ENCODE measurements around the gene EXOC4.

Gene EXOC4

DNA sequence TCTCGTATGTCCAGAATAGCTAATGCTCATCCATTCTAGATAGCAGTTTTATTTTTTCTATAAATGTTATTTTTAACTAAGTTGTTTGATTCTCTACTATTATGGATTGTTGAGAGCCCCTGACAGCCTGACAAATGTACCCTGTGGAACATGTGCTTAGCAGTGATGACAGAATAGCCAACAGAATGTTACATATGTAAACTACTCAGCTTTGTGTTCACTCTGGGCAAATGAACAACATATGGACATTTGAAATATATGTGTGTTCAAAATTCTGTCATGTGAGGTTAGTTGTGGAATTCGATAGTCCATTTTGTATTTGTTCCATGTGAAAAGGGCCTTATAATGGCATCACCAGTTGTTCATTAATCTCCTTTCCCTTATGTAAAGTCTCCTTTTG is 199.7 kb downstream of the EXOC4 start:
- Histone ChIP-seq H3K4me3 (ENCODE audit: insufficient read depth, low read depth, low read length) (no peak overlapping the region), H3K27ac (ENCODE audit: insufficient read depth, low read depth, low read length, poor library complexity, severe bottlenecking) (no peak overlapping the region), H3K36me3 (ENCODE audit: control insufficient read depth, insufficient read depth, low read length) (no peaks in the 10 kb centered on the region), H3K4me1 (ENCODE audit: control insufficient read depth, insufficient read depth, low read length) (no peaks in the 10 kb centered on the region), H3K27me3 (ENCODE audit: control insufficient read depth, insufficient read depth, low read length, poor library complexity, severe bottlenecking) (no peaks in the 10 kb centered on the region), H3K9me3 (ENCODE audit: control insufficient read depth, low read length) (no peaks in the 10 kb centered on the region)
- WGBS, 2 experiments: 91 to 93% methylated on average over 2 of the region's 2 CpGs

DNA sequence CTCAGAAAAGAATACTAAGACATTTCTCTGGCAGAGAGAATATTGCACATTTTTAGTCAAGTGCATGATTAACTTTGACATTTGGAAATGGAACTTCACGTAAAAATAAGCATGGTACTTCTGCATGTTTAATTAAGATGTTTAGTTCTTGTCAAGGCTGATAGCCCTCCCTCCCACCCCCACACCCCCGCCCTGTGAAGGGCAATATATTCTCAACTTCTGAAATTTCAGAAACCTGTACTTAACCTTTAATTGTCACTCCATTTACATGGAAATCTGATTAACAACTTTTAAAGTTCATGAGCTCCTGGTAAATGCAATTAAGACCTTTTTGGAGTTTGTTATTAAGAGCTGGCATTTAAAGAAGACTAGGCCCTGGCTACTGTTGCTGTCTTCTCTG is 205.8 kb downstream of the EXOC4 start:
- Histone ChIP-seq H3K4me3 (ENCODE audit: insufficient read depth, low read depth, low read length) (no peak overlapping the region), H3K4me1 (ENCODE audit: control insufficient read depth, insufficient read depth, low read length) (no peaks in the 10 kb centered on the region), H3K27me3 (ENCODE audit: control insufficient read depth, insufficient read depth, low read length, poor library complexity, severe bottlenecking) (no peaks in the 10 kb centered on the region), H3K36me3 (ENCODE audit: control insufficient read depth, insufficient read depth, low read length) (no peaks in the 10 kb centered on the region), H3K27ac (ENCODE audit: insufficient read depth, low read depth, low read length, poor library complexity, severe bottlenecking) (no peak overlapping the region), H3K9me3 (ENCODE audit: control insufficient read depth, low read length) (no peaks in the 10 kb centered on the region)
- WGBS, 2 experiments: 90 to 100% methylated on average over 1 to 2 of the region's 2 CpGs

DNA sequence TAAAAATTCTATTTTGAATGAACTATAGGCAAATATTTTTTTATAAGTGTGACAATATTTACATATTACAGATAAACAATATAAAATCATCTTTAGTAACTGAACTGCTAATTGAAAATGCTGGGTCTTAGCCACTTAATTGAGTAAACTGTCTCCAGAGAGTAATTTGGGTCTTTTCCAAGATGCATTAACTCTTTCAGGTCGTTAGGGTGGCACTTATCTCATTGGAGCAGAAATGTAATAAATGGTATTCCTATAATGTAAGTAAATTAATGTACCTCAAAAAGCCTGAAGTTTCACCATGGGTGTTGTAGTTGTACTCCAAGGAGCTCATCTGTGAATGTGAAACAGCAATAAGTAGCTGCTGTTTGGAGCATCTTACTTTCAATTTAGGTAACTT is 208.5 kb downstream of the EXOC4 start:
- no peaks in the 10 kb centered on the region for H3K36me3 ChIP-seq (ENCODE audit: control insufficient read depth, insufficient read depth, low read length)
- no peak overlapping the region for H3K27ac ChIP-seq (ENCODE audit: insufficient read depth, low read depth, low read length, poor library complexity, severe bottlenecking)
- no peaks in the 10 kb centered on the region for H3K9me3 ChIP-seq (ENCODE audit: control insufficient read depth, low read length)
- no peak overlapping the region for H3K4me3 ChIP-seq (ENCODE audit: insufficient read depth, low read depth, low read length)
- 77 to 100% methylated on average over 1 of the region's 1 CpG for WGBS, 2 experiments
- H3K27me3 ChIP-seq (ENCODE audit: control insufficient read depth, insufficient read depth, low read length, poor library complexity, severe bottlenecking): no peaks in the 10 kb centered on the region
- H3K4me1 ChIP-seq (ENCODE audit: control insufficient read depth, insufficient read depth, low read length): no peaks in the 10 kb centered on the region

DNA sequence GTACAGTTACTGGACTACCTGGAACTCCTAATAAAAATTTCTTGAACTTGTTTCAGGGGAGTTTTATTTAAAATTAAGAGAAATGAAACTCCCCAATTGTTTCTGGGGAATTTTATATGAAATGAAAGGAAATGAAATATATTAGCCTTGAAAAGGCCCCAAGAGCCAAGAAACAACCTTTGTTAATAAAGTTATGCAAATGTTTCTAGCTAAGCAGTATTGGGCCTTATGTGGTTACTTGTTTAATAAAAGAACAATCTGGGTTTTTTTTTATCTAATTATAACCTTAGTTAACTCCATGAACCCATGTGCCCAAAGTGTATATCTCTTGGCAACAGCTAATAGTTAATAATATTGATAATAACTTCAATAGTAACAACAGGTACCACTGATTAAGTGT is 222.8 kb downstream of the EXOC4 start:
- no peaks in the 10 kb centered on the region for H3K27me3 ChIP-seq (ENCODE audit: control insufficient read depth, insufficient read depth, low read length, poor library complexity, severe bottlenecking)
- no peak overlapping the region for H3K4me3 ChIP-seq (ENCODE audit: insufficient read depth, low read depth, low read length)
- H3K9me3 ChIP-seq (ENCODE audit: control insufficient read depth, low read length): no peaks in the 10 kb centered on the region
- H3K4me1 ChIP-seq (ENCODE audit: control insufficient read depth, insufficient read depth, low read length): no peaks in the 10 kb centered on the region
- H3K36me3 ChIP-seq (ENCODE audit: control insufficient read depth, insufficient read depth, low read length): no peaks in the 10 kb centered on the region
- no peak overlapping the region for H3K27ac ChIP-seq (ENCODE audit: insufficient read depth, low read depth, low read length, poor library complexity, severe bottlenecking)

DNA sequence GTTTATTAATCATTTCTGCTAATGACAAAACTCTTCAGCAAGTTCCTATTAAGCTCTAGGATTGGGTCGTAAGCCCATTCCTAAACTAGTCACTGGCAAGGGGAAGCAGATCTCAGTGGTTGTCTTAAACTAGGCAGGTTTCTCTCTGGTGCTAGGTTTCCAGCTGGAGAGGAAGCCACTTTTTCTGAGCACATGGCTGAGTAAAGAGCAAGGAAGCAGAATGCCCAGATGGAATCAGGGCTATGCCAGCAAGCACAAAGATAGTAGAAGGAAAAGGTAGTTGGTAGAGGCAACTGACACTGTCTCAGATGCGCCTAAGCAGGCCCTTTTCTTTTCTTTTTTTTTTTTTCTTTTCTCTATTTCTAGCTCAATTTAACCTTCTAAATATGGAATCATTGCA is 224.9 kb downstream of the EXOC4 start:
- H3K4me3 ChIP-seq (ENCODE audit: insufficient read depth, low read depth, low read length): no peak overlapping the region
- WGBS, 2 experiments: 92 to 95% methylated on average over 2 of the region's 2 CpGs
- H3K27me3 ChIP-seq (ENCODE audit: control insufficient read depth, insufficient read depth, low read length, poor library complexity, severe bottlenecking): no peaks in the 10 kb centered on the region
- H3K4me1 ChIP-seq (ENCODE audit: control insufficient read depth, insufficient read depth, low read length): no peaks in the 10 kb centered on the region
- H3K9me3 ChIP-seq (ENCODE audit: control insufficient read depth, low read length): no peaks in the 10 kb centered on the region
- H3K27ac ChIP-seq (ENCODE audit: insufficient read depth, low read depth, low read length, poor library complexity, severe bottlenecking): no peak overlapping the region
- H3K36me3 ChIP-seq (ENCODE audit: control insufficient read depth, insufficient read depth, low read length): no peaks in the 10 kb centered on the region

DNA sequence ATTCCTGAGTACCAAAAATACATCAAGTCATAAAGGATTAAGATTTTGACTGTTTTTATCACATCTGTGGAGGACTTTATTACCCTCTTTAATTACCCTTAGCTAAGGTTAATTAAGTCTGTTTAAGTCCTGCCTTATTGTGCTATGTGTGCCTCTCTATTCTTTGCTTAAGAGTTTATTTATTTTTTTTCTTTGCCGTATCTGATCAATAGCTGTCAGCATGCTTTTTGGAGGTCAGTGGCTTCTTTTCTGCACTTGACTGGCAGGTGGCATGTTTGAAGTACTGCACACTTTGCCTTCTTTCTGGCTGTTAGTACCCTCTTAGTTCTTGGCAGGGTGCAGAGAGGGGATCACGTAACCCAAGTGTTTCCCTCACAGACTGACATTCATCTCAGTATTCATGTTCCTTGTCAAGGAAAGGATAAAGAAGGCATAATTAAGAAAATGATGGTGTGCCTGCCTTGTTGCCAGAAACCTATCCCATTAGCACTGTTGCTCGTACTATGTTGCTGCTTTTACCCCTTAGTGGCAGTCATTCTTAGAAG is 225.8 kb downstream of the EXOC4 start:
- H3K27ac ChIP-seq (ENCODE audit: insufficient read depth, low read depth, low read length, poor library complexity, severe bottlenecking): no peak overlapping the region
- H3K9me3 ChIP-seq (ENCODE audit: control insufficient read depth, low read length): no peaks in the 10 kb centered on the region
- no peaks in the 10 kb centered on the region for H3K36me3 ChIP-seq (ENCODE audit: control insufficient read depth, insufficient read depth, low read length)
- no peak overlapping the region for H3K4me3 ChIP-seq (ENCODE audit: insufficient read depth, low read depth, low read length)
- H3K4me1 ChIP-seq (ENCODE audit: control insufficient read depth, insufficient read depth, low read length): no peaks in the 10 kb centered on the region
- no peaks in the 10 kb centered on the region for H3K27me3 ChIP-seq (ENCODE audit: control insufficient read depth, insufficient read depth, low read length, poor library complexity, severe bottlenecking)
- 50 to 88% methylated on average over 2 to 3 of the region's 3 CpGs for WGBS, 2 experiments

DNA sequence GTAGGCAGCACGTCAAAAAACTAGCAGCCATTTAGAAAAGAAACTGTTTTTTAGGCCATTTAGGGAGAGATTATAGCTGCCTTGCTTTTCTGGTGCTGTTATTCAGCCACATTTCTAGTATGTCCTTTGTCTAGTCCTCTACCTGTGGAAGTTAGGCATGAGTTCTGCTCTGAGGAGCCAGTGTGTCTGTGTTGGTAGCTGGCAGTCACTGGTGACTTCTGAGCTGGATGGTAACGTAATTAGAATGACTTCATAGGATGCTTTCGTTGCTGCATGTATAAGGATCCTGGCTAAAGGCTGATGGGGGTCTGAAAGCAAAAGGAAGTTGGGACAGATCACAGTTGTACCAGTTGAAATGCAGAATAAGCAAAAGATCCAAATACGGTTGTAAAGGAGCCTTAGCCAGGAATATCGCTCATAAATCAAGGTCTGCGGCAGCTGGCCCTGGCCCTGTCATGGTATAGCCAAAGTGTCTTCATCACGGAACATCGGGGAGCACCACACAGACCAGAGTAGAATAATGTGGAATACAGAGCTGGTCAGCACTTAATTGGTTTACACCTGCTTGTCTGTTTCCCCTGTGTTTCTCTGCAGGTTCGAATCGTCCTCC is 226.7 kb downstream of the EXOC4 start:
- H3K36me3 ChIP-seq (ENCODE audit: control insufficient read depth, insufficient read depth, low read length): no peaks in the 10 kb centered on the region
- H3K4me3 ChIP-seq (ENCODE audit: insufficient read depth, low read depth, low read length): no peak overlapping the region
- H3K27ac ChIP-seq (ENCODE audit: insufficient read depth, low read depth, low read length, poor library complexity, severe bottlenecking): no peak overlapping the region
- no peaks in the 10 kb centered on the region for H3K27me3 ChIP-seq (ENCODE audit: control insufficient read depth, insufficient read depth, low read length, poor library complexity, severe bottlenecking)
- WGBS, 2 experiments: 96% methylated on average over 10 of the region's 10 CpGs
- H3K4me1 ChIP-seq (ENCODE audit: control insufficient read depth, insufficient read depth, low read length): no peaks in the 10 kb centered on the region
- no peaks in the 10 kb centered on the region for H3K9me3 ChIP-seq (ENCODE audit: control insufficient read depth, low read length)

DNA sequence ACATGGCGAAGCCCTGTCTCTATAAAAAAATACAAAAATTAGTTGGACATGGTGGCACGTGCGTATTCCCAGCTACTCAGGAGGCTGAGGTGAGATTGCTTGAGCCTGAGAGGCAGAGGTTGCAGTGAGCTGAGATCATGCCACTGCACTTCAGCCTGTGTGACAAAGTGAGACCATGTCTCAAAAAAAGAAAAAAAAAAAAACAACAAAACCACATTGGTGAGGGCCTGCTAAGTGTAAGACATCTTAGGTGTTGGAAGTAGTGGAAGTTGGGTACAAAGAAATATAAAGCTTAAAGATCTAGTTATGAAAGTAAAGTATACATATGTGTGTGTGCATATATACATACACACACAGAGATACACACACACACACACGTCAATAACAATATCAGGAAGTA is 228.0 kb downstream of the EXOC4 start:
- Histone ChIP-seq H3K4me1 (ENCODE audit: control insufficient read depth, insufficient read depth, low read length) (no peaks in the 10 kb centered on the region), H3K36me3 (ENCODE audit: control insufficient read depth, insufficient read depth, low read length) (no peaks in the 10 kb centered on the region), H3K27ac (ENCODE audit: insufficient read depth, low read depth, low read length, poor library complexity, severe bottlenecking) (no peak overlapping the region), H3K9me3 (ENCODE audit: control insufficient read depth, low read length) (no peaks in the 10 kb centered on the region), H3K27me3 (ENCODE audit: control insufficient read depth, insufficient read depth, low read length, poor library complexity, severe bottlenecking) (no peaks in the 10 kb centered on the region), H3K4me3 (ENCODE audit: insufficient read depth, low read depth, low read length) (no peak overlapping the region)
- 92 to 94% methylated on average over 3 of the region's 4 CpGs for whole genome bisulfite sequencing, 2 experiments

DNA sequence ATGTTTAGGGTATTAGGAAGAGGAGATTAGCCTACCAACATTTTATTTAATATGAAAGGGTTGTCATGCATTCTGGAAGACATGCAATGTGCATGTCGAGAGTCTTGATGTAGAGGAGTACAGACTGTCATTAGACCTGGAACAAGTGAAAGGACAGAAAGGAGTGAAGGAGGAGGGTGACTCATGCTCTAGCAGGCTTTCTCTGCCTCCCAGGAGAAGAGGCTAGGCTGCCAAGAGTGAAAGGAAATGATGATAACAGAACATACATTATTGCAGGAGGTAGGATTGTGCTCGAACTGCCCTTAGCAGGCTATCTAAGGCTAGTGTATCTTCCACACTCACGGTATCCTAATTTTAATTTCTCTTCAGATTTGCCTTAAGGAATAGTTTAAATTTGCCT is 228.8 kb downstream of the EXOC4 start:
- WGBS, 2 experiments: 88 to 97% methylated on average over 3 of the region's 3 CpGs
- no peaks in the 10 kb centered on the region for H3K27me3 ChIP-seq (ENCODE audit: control insufficient read depth, insufficient read depth, low read length, poor library complexity, severe bottlenecking)

DNA sequence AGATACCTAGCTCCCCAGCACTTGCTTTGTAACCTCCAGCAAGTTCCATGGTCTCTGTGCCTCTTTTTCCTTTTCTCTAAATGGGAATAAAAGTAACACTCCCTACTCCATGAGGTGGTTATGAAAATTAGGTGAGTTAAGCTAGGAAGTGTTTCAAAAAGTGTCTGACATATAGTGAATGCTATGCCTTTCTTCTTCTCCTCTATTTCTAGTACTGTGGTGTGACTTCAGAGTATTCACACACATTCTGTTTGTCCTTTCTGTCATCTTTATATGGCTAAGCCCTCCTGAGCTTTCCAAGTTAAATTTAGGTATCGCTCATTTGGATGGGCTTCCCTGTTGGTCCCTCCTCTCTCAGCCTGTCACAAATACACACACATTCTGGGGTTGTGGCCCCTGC is 229.7 kb downstream of the EXOC4 start:
- Histone ChIP-seq H3K27ac (ENCODE audit: insufficient read depth, low read depth, low read length, poor library complexity, severe bottlenecking) (no peak overlapping the region), H3K36me3 (ENCODE audit: control insufficient read depth, insufficient read depth, low read length) (no peaks in the 10 kb centered on the region), H3K9me3 (ENCODE audit: control insufficient read depth, low read length) (no peaks in the 10 kb centered on the region), H3K27me3 (ENCODE audit: control insufficient read depth, insufficient read depth, low read length, poor library complexity, severe bottlenecking) (no peaks in the 10 kb centered on the region), H3K4me3 (ENCODE audit: insufficient read depth, low read depth, low read length) (no peak overlapping the region), H3K4me1 (ENCODE audit: control insufficient read depth, insufficient read depth, low read length) (no peaks in the 10 kb centered on the region)
- 90 to 95% methylated on average over 1 of the region's 1 CpG for WGBS, 2 experiments

More for the DNA sequence above, 228.8 kb downstream of the EXOC4 start:
- Histone ChIP-seq H3K9me3 (ENCODE audit: control insufficient read depth, low read length) (no peaks in the 10 kb centered on the region), H3K36me3 (ENCODE audit: control insufficient read depth, insufficient read depth, low read length) (no peaks in the 10 kb centered on the region), H3K27ac (ENCODE audit: insufficient read depth, low read depth, low read length, poor library complexity, severe bottlenecking) (no peak overlapping the region), H3K4me3 (ENCODE audit: insufficient read depth, low read depth, low read length) (no peak overlapping the region), H3K4me1 (ENCODE audit: control insufficient read depth, insufficient read depth, low read length) (no peaks in the 10 kb centered on the region)

DNA sequence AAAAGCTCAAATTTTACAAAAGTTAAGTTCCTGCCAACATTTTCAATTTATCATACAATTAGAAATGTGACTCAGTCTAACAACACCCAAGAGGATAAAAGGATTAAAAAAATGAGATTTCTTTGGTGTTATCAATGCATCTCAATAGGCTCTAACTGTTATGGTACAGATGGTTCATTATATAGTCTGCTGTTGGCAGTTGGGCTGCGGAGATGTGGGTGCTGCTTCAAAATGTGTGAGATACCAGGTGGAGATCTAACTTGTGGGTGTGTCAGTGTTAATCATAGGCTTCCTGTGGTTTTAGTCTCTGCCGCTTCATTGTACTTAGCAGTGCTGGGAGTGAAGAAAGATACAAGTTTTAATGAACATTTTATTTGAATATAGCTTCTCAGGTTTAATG is 231.2 kb downstream of the EXOC4 start:
- no peaks in the 10 kb centered on the region for H3K27me3 ChIP-seq (ENCODE audit: control insufficient read depth, insufficient read depth, low read length, poor library complexity, severe bottlenecking)
- H3K36me3 ChIP-seq (ENCODE audit: control insufficient read depth, insufficient read depth, low read length): no peaks in the 10 kb centered on the region
- no peaks in the 10 kb centered on the region for H3K9me3 ChIP-seq (ENCODE audit: control insufficient read depth, low read length)
- H3K27ac ChIP-seq (ENCODE audit: insufficient read depth, low read depth, low read length, poor library complexity, severe bottlenecking): no peak overlapping the region
- no peaks in the 10 kb centered on the region for H3K4me1 ChIP-seq (ENCODE audit: control insufficient read depth, insufficient read depth, low read length)
- no peak overlapping the region for H3K4me3 ChIP-seq (ENCODE audit: insufficient read depth, low read depth, low read length)
- WGBS, 2 experiments: 97% methylated on average over 2 of the region's 2 CpGs
